GM12865 (cell line): ENCODE measurements around the gene RNF20.
"Not testable (repeated sequence)": the region's sequence is repeated elsewhere in the genome, so short reads cannot be mapped to it uniquely, and the experiment has no call there.

ENCODE experiments used
- DNase-seq: peaks from one replicate; pipeline ENCODE4 v3.0.0; 2010; ENCODE audit warnings: low read depth
- H3K4me3 ChIP-seq: 2 replicates; pipeline ENCODE4 v1.5.1; 2011; ENCODE audit warnings: mild to moderate bottlenecking, low read depth, low read length, control low read depth
- CTCF ChIP-seq: IDR thresholded peaks from 2 replicates; pipeline ENCODE4 v1.5.1; 2011; ENCODE audit warnings: low read length, control low read depth, low read depth, inconsistent platforms; ENCODE audit not compliant: insufficient read depth; ENCODE audit errors: missing control alignments

The RNF20 gene

GRCh38 chr9:101587332-101588043 is 53.8 kb downstream of the RNF20 start:
- TF ChIP-seq CTCF = no peak
- no peak for DNase-seq
- no peak overlapping the region for H3K4me3 ChIP-seq

GRCh38 chr9:101590074-101590473 is 56.4 kb downstream of the RNF20 start:
- H3K4me3 ChIP-seq, DNase-seq: not testable (repeated sequence)

- H3K4me3 ChIP-seq = no peak overlapping the region
- no peak for TF ChIP-seq CTCF
- DNase-seq = no peak
Observed at GRCh38 chr9:101590901-101591300, 57.2 kb downstream of the RNF20 start.

- DNase-seq = no peak
- no peak for TF ChIP-seq CTCF
- H3K4me3 ChIP-seq = no peak overlapping the region
Observed at GRCh38 chr9:101591787-101592446, 58.3 kb downstream of the RNF20 start.

GRCh38 chr9:101592788-101593187 is 59.1 kb downstream of the RNF20 start:
- TF ChIP-seq CTCF = no peak
- no peak overlapping the region for H3K4me3 ChIP-seq
- DNase-seq = no peak

- DNase-seq = no peak
- TF ChIP-seq CTCF = no peak
- no peak overlapping the region for H3K4me3 ChIP-seq
Observed at GRCh38 chr9:101593345-101593744, 59.7 kb downstream of the RNF20 start.

- H3K4me3 ChIP-seq = no peak within 1 kb of the TSS
- no peak for DNase-seq
- no peak for TF ChIP-seq CTCF
Observed at GRCh38 chr9:101594796-101595195, 61.1 kb downstream of the RNF20 start, which contains the start of gene PPP3R2. TSS of gene PPP3R2 (minus strand) at chr9:101594969. CDS start at chr9:101594921, 48 bp downstream.
